ENCODE results near the gene PIK3CD.
"Not testable (repeated sequence)": the region's sequence is repeated elsewhere in the genome, so short reads cannot be mapped to it uniquely, and the experiment has no call there.

Gene PIK3CD

GRCh38 chr1:9653491-9654050 is 2.0 kb downstream of the PIK3CD start:
- in situ Hi-C loops (cut with HindIII; ENCODE audit: low sequenced_read_pairs), result loop anchor here (25.0 kb wide), 1 partner anchor 134 kb away; no protein-coding TSS in a partner anchor

GRCh38 chr1:9654051-9654833 is 2.7 kb downstream of the PIK3CD start:
- in situ Hi-C loops (cut with HindIII; ENCODE audit: low sequenced_read_pairs), result loop anchor here (25.0 kb wide), 1 partner anchor 133 kb away; no protein-coding TSS in a partner anchor

DNA sequence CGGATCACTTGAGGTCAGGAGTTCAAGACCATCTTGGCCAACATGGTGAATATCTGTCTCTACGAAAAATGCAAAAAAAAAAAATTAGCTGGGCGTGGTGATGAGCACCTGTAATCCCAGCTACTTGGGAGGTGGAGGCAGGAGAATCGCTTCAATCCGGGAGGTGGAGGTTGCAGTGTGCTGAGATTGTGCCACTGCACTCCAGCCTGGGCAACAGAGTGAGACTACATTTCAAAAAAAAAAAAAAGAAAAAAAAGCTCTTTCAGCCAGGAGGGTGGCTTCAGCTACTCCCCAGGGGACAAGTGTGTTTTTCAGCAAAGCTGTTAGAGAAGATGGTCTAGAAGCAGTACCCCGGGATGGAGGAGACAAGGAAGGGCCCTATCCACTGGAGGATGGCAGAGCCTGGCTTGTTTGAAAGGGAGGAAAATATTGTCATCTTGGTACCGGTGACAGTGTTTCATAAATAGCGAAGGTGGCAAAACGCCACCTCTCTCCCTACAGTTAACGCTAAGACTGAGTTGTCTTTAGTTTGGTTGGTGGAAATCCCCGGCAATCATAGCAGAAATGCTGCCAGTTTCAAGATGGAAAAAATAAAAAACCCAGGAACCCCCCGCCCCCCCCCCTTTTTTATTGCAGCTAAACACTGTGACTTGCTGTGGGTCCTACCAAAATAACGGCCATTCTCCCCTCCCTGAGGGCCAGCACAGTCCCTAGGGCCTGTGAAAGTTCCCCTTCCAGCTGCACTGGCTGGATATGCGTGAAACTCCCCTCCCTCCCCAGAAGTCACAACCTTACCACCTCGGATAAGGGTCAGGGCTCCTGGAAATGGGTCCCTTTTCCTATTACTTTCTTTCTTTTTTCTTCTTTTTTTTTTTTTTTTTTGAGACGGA is 3.5 kb downstream of the PIK3CD start:
- in situ Hi-C loops (cut with HindIII; ENCODE audit: low sequenced_read_pairs), result loop anchor here (25.0 kb wide), 1 partner anchor 132 kb away; no protein-coding TSS in a partner anchor

GRCh38 chr1:9655836-9656235 is 4.3 kb downstream of the PIK3CD start:
- in situ Hi-C loops (cut with HindIII; ENCODE audit: low sequenced_read_pairs), result loop anchor here (25.0 kb wide), 1 partner anchor 131 kb away; no protein-coding TSS in a partner anchor

DNA sequence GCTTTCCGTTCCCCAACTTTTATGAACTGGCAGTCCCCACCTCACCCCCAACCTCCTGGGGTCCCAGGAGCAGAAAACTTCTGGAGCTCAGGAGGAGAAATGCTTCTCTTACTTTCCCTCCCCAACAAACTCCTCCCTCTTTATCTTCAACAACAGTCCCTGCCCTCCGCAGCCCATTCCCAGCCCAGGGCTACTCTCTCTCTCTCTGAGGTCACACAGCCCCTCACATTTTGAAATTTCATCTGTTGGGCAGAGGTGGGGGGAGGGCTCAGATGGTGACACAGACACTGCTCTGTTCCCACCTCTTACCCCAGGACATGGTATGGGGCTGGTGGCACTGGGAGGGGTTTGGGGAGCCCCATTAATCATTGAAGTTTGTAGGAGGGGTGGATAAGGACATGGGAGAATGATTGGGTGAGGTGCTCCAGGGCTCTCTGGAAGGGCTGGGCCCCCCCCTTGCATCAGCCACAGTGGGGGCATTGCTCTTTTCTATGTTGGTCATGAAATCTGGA is 6.0 kb downstream of the PIK3CD start:
- in situ Hi-C loops (cut with HindIII; ENCODE audit: low sequenced_read_pairs), result loop anchor here (25.0 kb wide), 1 partner anchor 130 kb away; no protein-coding TSS in a partner anchor

- in situ Hi-C loops (cut with HindIII; ENCODE audit: low sequenced_read_pairs), result loop anchor here (25.0 kb wide), 1 partner anchor 129 kb away; no protein-coding TSS in a partner anchor
Observed at GRCh38 chr1:9658199-9658598, 6.7 kb downstream of the PIK3CD start.

GRCh38 chr1:9659328-9659727 is 7.8 kb downstream of the PIK3CD start:
- in situ Hi-C loops (cut with HindIII; ENCODE audit: low sequenced_read_pairs), result loop anchor here (25.0 kb wide), 1 partner anchor 128 kb away; no protein-coding TSS in a partner anchor

GRCh38 chr1:9663257-9663656 is 11.7 kb downstream of the PIK3CD start:
- in situ Hi-C loops (cut with HindIII; ENCODE audit: low sequenced_read_pairs), result loop anchor here (25.0 kb wide), 1 partner anchor 124 kb away; no protein-coding TSS in a partner anchor

GRCh38 chr1:9665193-9665592 is 13.7 kb downstream of the PIK3CD start:
- in situ Hi-C loops (cut with HindIII; ENCODE audit: low sequenced_read_pairs), result loop anchor here (25.0 kb wide), 1 partner anchor 122 kb away; no protein-coding TSS in a partner anchor

DNA sequence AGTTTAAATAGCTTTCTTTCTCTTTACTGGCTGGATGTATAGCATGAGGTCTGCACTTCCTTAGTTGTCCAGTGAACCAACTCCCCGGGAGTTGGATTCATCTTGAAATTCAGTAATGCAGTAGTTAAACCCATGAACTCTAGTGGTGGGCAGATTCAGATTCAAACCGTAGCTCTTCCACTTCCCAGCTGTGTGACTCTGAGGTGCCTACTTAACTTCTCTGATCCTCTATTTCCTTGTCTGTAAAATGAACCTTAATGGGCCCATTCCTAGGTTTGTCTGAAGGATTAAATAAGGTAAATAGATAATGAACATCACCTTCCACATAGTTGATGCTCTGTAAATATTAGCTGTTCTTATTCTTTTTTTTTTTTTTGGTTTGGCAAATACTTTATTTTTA is 16.5 kb downstream of the PIK3CD start:
- in situ Hi-C loops (cut with HindIII; ENCODE audit: low sequenced_read_pairs), result loop anchor here (25.0 kb wide), 1 partner anchor 119 kb away; no protein-coding TSS in a partner anchor

DNA sequence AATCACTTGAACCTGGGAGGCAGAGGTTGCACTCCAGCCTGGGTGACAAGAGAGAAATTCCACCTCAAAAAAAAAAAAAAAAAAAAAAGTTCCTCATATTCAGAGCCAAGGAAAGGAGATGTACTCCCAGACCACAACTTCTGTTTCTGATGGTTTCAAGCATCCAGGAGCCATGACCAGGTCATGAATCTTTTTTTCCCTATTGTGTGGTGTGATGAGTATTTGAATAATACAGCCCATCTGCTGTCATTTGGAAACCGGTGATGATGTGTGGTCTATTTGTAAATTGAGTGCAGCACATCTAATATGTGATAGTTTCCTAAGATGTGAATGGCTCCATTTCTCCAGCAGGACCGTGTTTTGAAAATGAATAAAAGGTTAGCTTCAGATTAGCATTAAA is 18.6 kb downstream of the PIK3CD start:
- in situ Hi-C loops (cut with HindIII; ENCODE audit: low sequenced_read_pairs), result loop anchor here (25.0 kb wide), 1 partner anchor 117 kb away; no protein-coding TSS in a partner anchor

- in situ Hi-C loops (cut with HindIII; ENCODE audit: low sequenced_read_pairs), result loop anchor here (25.0 kb wide), 1 partner anchor 116 kb away; no protein-coding TSS in a partner anchor
Observed at GRCh38 chr1:9671377-9672140, 20.0 kb downstream of the PIK3CD start.

DNA sequence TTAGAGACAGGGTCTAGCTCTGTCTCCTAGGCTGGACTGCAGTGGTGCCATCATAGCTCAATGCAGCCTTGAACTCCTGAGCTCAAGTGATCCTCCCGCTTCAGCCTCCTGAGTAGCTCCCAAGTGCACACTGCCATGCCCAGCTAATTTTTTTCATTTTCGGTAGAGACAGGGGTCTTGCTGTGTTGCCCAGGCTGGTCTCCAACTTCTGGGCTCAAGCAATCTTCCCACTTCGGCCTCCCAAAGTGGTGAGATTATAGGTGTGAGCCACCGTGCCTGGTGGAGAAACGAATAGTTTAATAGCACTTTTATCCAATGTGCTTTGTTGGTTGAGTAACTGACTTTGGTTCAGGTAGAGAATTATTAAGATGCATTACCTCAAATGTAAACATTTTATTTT is 20.9 kb downstream of the PIK3CD start:
- in situ Hi-C loops (cut with HindIII; ENCODE audit: low sequenced_read_pairs), result loop anchor here (25.0 kb wide), 1 partner anchor 115 kb away; no protein-coding TSS in a partner anchor

- in situ Hi-C loops (cut with HindIII; ENCODE audit: low sequenced_read_pairs), result no loop called here
Observed at GRCh38 chr1:9675393-9675792, 23.9 kb downstream of the PIK3CD start.

GRCh38 chr1:9676128-9676527 is 24.6 kb downstream of the PIK3CD start:
- in situ Hi-C loops (cut with HindIII; ENCODE audit: low sequenced_read_pairs), result not testable (repeated sequence)

- in situ Hi-C loops (cut with HindIII; ENCODE audit: low sequenced_read_pairs), result no loop called here
Observed at GRCh38 chr1:9676815-9677393, 25.4 kb downstream of the PIK3CD start.

- in situ Hi-C loops (cut with HindIII; ENCODE audit: low sequenced_read_pairs), result no loop called here
Observed at GRCh38 chr1:9680091-9680490, 28.6 kb downstream of the PIK3CD start.

GRCh38 chr1:9680828-9681227 is 29.3 kb downstream of the PIK3CD start:
- in situ Hi-C loops (cut with HindIII; ENCODE audit: low sequenced_read_pairs), result no loop called here

DNA sequence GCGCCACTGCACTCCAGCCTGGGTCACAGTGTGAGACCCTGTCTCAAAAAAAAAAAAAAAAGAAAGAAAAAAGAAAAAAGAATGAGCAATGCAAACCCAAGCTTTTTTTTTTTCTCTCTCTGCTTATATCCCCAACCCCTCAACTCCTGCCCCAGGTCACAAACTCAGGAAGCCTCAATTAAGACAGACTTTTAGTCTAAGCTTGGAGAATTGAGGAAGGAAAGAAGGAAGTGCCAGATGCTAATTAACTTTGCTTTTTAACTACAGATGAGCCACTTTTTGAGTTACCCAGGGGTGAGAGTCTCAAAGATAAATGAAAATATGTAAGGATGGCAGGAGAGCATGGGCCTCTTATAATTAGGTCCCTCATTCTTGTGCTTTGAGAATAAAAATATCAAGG is 33.3 kb downstream of the PIK3CD start:
- in situ Hi-C loops (cut with HindIII; ENCODE audit: low sequenced_read_pairs), result no loop called here
